CD8-positive, alpha-beta memory T cell (primary cell): ENCODE results near the gene AR. TPM values are rescaled to one million over a fixed set of nuclear protein-coding genes. Genes with fewer than 3 reads are reported as not detected.

ENCODE experiments used
- CTCF ChIA-PET: fragments of 350-600 bp; sonication (Branson Sonifier 250); formaldehyde crosslinking; loops from one replicate; lab custom pipeline; 2021; ENCODE audit warnings: antibody characterized with exemption; lab: Charles Lee
- POLR2A ChIA-PET: fragments of 350-600 bp; sonication (Branson Sonifier 250); formaldehyde crosslinking; loops from one replicate; lab custom pipeline; 2021; ENCODE audit warnings: antibody characterized with exemption; lab: Charles Lee
- DNase-seq, 5 donors: peaks; one replicate each; pipeline versions ENCODE4 v3.0.0 to v3.0.0-alpha.2; 2020 to 2022; ENCODE audit warnings: mixed read lengths in 1 of 5
- H3K27ac ChIP-seq: one replicate; pipeline ENCODE4 v1.7.0; 2013; ENCODE audit warnings: low read depth, mild to moderate bottlenecking, low read length, moderate library complexity
- H3K27me3 ChIP-seq: 2 replicates; pipeline ENCODE4 v1.7.0; 2013; ENCODE audit warnings: low read length, mild to moderate bottlenecking; ENCODE audit not compliant: insufficient read depth, poor library complexity, severe bottlenecking
- H3K36me3 ChIP-seq: 2 replicates; pipeline ENCODE4 v1.7.0; 2013; ENCODE audit warnings: mild to moderate bottlenecking, low read length, moderate library complexity; ENCODE audit not compliant: insufficient read depth
- H3K4me1 ChIP-seq: 2 replicates; pipeline ENCODE4 v1.7.0; 2013; ENCODE audit warnings: mild to moderate bottlenecking, low read length, moderate library complexity; ENCODE audit not compliant: insufficient read depth
- H3K4me3 ChIP-seq: 2 replicates; pipeline ENCODE4 v1.7.0; 2013; ENCODE audit warnings: mild to moderate bottlenecking, low read length
- H3K9me3 ChIP-seq: 2 replicates; pipeline ENCODE4 v1.7.0; 2013; ENCODE audit warnings: mild to moderate bottlenecking, low read length
- H3K27ac Mint-ChIP-seq, 8 donors: one replicate each; pipeline ENCODE4 v1.8.0; 2020 to 2021; ENCODE audit warnings: mixed read lengths in 8 of 8, mild to moderate bottlenecking in 6 of 8, inconsistent platforms in 3 of 8, moderate library complexity in 3 of 8
- H3K27me3 Mint-ChIP-seq, 2 donors: one replicate each; pipeline ENCODE4 v1.8.0; 2020 to 2021; ENCODE audit warnings: mixed read lengths in 2 of 2, mild to moderate bottlenecking in 1 of 2, moderate library complexity in 1 of 2
- H3K36me3 Mint-ChIP-seq, 3 donors: one replicate each; pipeline ENCODE4 v1.8.0; 2020 to 2021; ENCODE audit warnings: mixed read lengths in 3 of 3, inconsistent platforms in 1 of 3, mild to moderate bottlenecking in 1 of 3
- H3K4me1 Mint-ChIP-seq, 3 donors: one replicate each; pipeline ENCODE4 v1.8.0; 2020 to 2021; ENCODE audit warnings: mixed read lengths in 3 of 3, inconsistent platforms in 1 of 3, mild to moderate bottlenecking in 1 of 3
- H3K4me3 Mint-ChIP-seq, 7 donors: one replicate each; pipeline ENCODE4 v1.8.0; 2020 to 2021; ENCODE audit warnings: mixed read lengths in 7 of 7, mild to moderate bottlenecking in 6 of 7, moderate library complexity in 4 of 7, inconsistent platforms in 2 of 7
- H3K9me3 Mint-ChIP-seq, 5 donors: one replicate each; pipeline ENCODE4 v1.8.0; 2020 to 2022; ENCODE audit warnings: mixed read lengths in 5 of 5, mild to moderate bottlenecking in 3 of 5, moderate library complexity in 2 of 5, inconsistent platforms in 1 of 5
- polyA plus RNA-seq: library from polyadenylated mRNA; unstranded; fragments of 300-500 nt; fragmentation: Illumina TruSeq; gene quantifications from one replicate; pipeline ENCODE4 v1.2.3, GENCODE V29; 2021
- total RNA-seq, 2 experiments: library from RNA; stranded (reverse); gene quantifications; one replicate each; pipeline ENCODE4 v1.2.3, GENCODE V29; 2021

The AR gene
- total and polyA plus RNA-seq, 3 experiments from 2014 or later = not detected

DNA sequence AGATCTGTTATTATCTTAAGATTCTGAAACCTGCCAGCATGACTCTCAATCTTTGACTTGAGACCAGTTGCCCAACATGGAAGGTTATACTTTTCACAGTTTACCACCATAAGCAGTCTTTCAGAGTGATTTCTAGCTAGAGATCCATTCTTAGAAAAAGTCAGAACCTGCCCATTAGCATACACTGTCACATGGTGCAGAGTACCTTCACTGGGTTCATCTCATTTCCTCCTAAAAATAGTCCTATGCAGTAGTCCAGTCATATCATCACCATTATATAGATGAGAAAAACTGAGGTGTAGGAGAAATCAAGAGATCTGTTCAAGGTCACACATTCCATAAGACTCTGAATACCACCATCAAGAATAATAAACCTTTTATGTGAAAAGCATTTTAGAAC, 153.6 kb downstream of the AR start:
- ChIA-PET CTCF (no interaction called here), POLR2A (no interaction called here)
- Mint-ChIP-seq H3K4me3 (no peak overlapping the region), H3K9me3 (peaks cover 0 to 2% (median 0%) of the 10 kb centered on the region in 5 donors), H3K27me3 (peaks cover 0 to 4% of the 10 kb centered on the region in 2 donors), H3K4me1 (no peaks in the 10 kb centered on the region), H3K27ac (no peak overlapping the region), H3K36me3 (no peaks in the 10 kb centered on the region)
- no peaks in the 10 kb centered on the region for H3K36me3 ChIP-seq
- no peaks in the 10 kb centered on the region for H3K9me3 ChIP-seq
- H3K4me3 ChIP-seq = no peak overlapping the region
- no peak overlapping the region for H3K27ac ChIP-seq
- no peak for DNase-seq
- no peaks in the 10 kb centered on the region for H3K27me3 ChIP-seq
- H3K4me1 ChIP-seq = no peaks in the 10 kb centered on the region

DNA sequence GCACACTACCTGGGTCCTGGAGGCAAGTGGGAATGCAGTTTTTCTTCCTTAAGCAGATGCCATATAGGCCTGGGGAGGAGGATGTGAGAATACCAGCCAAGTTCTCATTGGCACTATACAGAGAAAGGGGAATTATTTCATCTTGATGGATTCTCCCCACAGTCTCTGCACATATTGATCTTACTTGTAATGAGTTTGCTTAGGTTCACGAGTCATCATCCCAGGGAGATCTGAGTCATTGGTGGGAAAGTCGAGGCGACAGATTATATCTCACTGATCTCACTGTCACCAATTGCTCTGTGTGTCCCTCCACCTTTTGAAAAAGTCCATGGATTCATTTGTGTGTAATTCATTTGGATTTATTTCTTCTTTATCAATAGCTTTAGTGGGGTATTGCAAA, 156.8 kb downstream of the AR start:
- Histone ChIP-seq H3K4me3 (no peak overlapping the region), H3K36me3 (no peaks in the 10 kb centered on the region), H3K9me3 (no peaks in the 10 kb centered on the region), H3K4me1 (no peaks in the 10 kb centered on the region), H3K27me3 (no peaks in the 10 kb centered on the region), H3K27ac (no peak overlapping the region)
- ChIA-PET POLR2A (no interaction called here), CTCF (no interaction called here)
- DNase-seq = no peak
- Mint-ChIP-seq H3K9me3 (peaks cover 0 to 3% (median 0%) of the 10 kb centered on the region in 5 donors), H3K36me3 (no peaks in the 10 kb centered on the region), H3K27ac (no peak overlapping the region), H3K4me1 (no peaks in the 10 kb centered on the region), H3K4me3 (no peak overlapping the region), H3K27me3 (peaks cover 0 to 4% of the 10 kb centered on the region in 2 donors)

DNA sequence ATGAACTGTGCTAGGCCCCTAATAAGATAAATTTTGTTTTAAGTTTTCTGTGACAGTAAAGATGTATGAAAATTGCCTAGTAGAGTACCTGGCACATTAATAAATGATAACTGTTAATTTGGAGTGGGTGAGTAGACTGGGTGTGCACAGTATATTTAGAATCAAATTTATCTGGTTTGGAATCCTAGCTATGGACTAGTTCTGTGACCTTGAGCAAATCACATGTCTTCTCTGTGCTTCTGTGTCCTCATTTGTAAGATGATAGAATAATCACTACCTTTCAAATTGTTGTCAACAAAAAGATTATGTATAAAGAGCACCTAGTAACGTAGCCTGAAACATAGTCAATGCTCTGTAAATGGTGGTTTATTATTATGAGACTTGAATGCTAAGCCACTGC, 170.2 kb downstream of the AR start:
- Histone ChIP-seq H3K4me1 (no peaks in the 10 kb centered on the region), H3K36me3 (no peaks in the 10 kb centered on the region), H3K9me3 (no peaks in the 10 kb centered on the region), H3K27me3 (no peaks in the 10 kb centered on the region), H3K27ac (no peak overlapping the region), H3K4me3 (no peak overlapping the region)
- H3K4me3 Mint-ChIP-seq = no peak overlapping the region
- H3K27ac Mint-ChIP-seq = no peak overlapping the region
- peaks cover 0 to 3% of the 10 kb centered on the region in 2 donors for H3K27me3 Mint-ChIP-seq
- no peaks in the 10 kb centered on the region for H3K36me3 Mint-ChIP-seq
- DNase-seq = no peak
- H3K4me1 Mint-ChIP-seq = no peaks in the 10 kb centered on the region
- CTCF ChIA-PET = no interaction called here
- POLR2A ChIA-PET = no interaction called here
- H3K9me3 Mint-ChIP-seq = peaks cover 0 to 5% (median 2%) of the 10 kb centered on the region in 5 donors

DNA sequence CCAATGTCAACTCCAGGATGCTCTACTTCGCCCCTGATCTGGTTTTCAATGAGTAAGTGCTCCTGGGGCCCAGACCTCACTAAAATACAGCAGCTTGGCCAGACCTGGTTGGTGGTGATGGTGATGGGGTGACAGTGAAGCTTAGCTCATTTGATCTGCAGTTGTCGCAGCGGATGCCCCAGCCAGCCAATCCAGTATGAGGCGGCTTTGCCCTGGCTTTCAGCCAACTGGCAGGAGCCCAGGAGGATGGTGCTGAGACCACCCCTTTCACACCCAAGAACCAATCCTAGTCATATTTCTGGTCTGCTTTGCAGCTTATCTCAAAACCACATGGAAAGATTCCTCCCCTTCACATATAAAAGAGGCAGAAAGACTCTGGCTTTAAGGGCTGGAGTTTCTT, 173.8 kb downstream of the AR start:
- Histone ChIP-seq H3K9me3 (no peaks in the 10 kb centered on the region), H3K4me1 (no peaks in the 10 kb centered on the region), H3K27me3 (no peaks in the 10 kb centered on the region), H3K36me3 (no peaks in the 10 kb centered on the region), H3K27ac (no peak overlapping the region), H3K4me3 (no peak overlapping the region)
- H3K27me3 Mint-ChIP-seq = peaks cover 0 to 1% of the 10 kb centered on the region in 2 donors
- CTCF ChIA-PET = no interaction called here
- no peaks in the 10 kb centered on the region for H3K36me3 Mint-ChIP-seq
- peaks cover 0 to 5% (median 0%) of the 10 kb centered on the region in 5 donors for H3K9me3 Mint-ChIP-seq
- no peaks in the 10 kb centered on the region for H3K4me1 Mint-ChIP-seq
- no peak overlapping the region for H3K4me3 Mint-ChIP-seq
- POLR2A ChIA-PET = no interaction called here
- DNase-seq = no peak
- no peak overlapping the region for H3K27ac Mint-ChIP-seq

DNA sequence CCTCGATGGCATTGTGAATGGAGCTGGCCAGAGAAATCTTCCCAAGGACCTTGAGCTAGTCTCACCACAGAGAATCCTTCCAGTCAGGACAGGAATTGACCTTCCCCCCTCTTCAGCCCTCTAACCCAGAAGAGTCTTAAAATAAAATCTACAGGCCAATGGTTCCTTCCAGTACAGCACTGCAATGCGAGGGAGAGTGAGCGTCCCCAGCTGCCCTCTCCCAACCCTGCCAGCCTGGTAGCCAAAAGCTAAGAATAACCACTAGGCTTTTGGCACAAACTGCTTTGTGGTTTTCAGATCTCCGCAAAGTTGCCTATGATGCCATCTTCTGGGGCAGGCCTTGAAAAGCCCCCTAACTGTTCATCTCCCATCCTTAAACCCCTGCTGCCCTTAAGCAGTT, 175.1 kb downstream of the AR start:
- POLR2A ChIA-PET = no interaction called here
- CTCF ChIA-PET = no interaction called here
- H3K27ac ChIP-seq = no peak overlapping the region
- H3K9me3 ChIP-seq = no peaks in the 10 kb centered on the region
- no peaks in the 10 kb centered on the region for H3K4me1 ChIP-seq
- Mint-ChIP-seq H3K4me1 (no peaks in the 10 kb centered on the region), H3K27ac (no peak overlapping the region), H3K9me3 (peaks cover 0 to 5% (median 0%) of the 10 kb centered on the region in 5 donors), H3K4me3 (no peak overlapping the region), H3K27me3 (peaks cover 0 to 1% of the 10 kb centered on the region in 2 donors), H3K36me3 (no peaks in the 10 kb centered on the region)
- no peaks in the 10 kb centered on the region for H3K27me3 ChIP-seq
- H3K36me3 ChIP-seq = no peaks in the 10 kb centered on the region
- no peak for DNase-seq
- H3K4me3 ChIP-seq = no peak overlapping the region

DNA sequence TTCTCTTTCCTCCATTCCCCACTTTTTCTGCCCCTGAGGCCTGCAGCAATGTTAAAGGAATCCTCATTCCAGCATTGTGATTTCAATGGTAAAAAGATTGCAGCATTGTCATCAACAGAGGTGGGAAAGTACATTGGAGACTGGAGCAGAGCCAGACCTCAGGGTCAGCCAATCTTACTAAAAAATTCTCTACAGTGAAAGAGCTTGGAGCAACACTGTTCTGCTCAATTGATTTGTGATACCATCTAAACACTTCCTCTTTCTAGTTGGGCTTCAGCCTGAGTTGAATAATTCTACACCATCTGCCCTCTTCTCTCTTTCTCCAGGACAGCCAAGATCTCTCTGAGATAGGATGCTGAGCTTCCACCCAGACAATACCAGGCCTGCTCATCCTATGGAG, 176.5 kb downstream of the AR start:
- ChIA-PET POLR2A (no interaction called here), CTCF (no interaction called here)
- Mint-ChIP-seq H3K9me3 (peaks cover 0 to 5% (median 0%) of the 10 kb centered on the region in 5 donors), H3K4me1 (no peaks in the 10 kb centered on the region), H3K4me3 (no peak overlapping the region), H3K27me3 (peaks cover 0 to 1% of the 10 kb centered on the region in 2 donors), H3K36me3 (no peaks in the 10 kb centered on the region), H3K27ac (no peak overlapping the region)
- H3K4me1 ChIP-seq = no peaks in the 10 kb centered on the region
- H3K27me3 ChIP-seq = no peaks in the 10 kb centered on the region
- no peaks in the 10 kb centered on the region for H3K9me3 ChIP-seq
- no peak overlapping the region for H3K4me3 ChIP-seq
- no peak for DNase-seq
- no peaks in the 10 kb centered on the region for H3K36me3 ChIP-seq
- H3K27ac ChIP-seq = no peak overlapping the region

DNA sequence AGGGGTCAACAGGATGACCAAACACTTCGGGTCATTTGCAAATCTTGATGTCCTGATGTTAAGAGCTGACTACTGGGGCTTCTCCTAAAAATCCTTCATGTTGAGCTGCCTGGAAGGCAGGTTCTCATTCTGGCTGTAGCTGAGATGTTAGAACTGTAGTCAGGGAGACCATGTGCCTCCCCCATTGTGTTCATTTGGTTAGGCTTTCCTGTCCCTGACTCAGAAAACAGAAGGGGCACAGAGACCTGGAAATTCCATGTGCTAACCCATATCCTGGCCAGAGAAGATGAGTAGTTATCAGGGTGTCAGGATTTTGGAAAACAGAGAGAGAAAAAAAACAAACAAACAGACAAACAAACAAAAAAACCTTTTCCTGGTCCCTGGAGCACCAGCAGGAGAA, 177.5 kb downstream of the AR start:
- DNase-seq = no peak
- Histone ChIP-seq H3K36me3 (no peaks in the 10 kb centered on the region), H3K4me3 (no peak overlapping the region), H3K27me3 (no peaks in the 10 kb centered on the region), H3K4me1 (no peaks in the 10 kb centered on the region), H3K9me3 (no peaks in the 10 kb centered on the region), H3K27ac (no peak overlapping the region)
- Mint-ChIP-seq H3K27ac (no peak overlapping the region), H3K27me3 (peaks cover 0 to 1% of the 10 kb centered on the region in 2 donors), H3K36me3 (no peaks in the 10 kb centered on the region), H3K9me3 (peaks cover 0 to 2% (median 0%) of the 10 kb centered on the region in 5 donors), H3K4me1 (no peaks in the 10 kb centered on the region), H3K4me3 (no peak overlapping the region)
- ChIA-PET POLR2A (no interaction called here), CTCF (no interaction called here)

DNA sequence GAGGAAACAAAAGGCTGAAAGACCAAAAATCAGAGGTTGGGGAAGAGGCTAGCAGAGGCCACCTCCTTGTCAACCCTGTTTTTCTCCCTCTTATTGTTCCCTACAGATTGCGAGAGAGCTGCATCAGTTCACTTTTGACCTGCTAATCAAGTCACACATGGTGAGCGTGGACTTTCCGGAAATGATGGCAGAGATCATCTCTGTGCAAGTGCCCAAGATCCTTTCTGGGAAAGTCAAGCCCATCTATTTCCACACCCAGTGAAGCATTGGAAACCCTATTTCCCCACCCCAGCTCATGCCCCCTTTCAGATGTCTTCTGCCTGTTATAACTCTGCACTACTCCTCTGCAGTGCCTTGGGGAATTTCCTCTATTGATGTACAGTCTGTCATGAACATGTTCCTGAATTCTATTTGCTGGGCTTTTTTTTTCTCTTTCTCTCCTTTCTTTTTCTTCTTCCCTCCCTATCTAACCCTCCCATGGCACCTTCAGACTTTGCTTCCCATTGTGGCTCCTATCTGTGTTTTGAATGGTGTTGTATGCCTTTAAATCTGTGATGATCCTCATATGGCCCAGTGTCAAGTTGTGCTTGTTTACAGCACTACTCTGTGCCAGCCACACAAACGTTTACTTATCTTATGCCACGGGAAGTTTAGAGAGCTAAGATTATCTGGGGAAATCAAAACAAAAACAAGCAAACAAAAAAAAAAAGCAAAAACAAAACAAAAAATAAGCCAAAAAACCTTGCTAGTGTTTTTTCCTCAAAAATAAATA, 179.9 kb downstream of the AR start:
- H3K27ac ChIP-seq = no peak overlapping the region
- H3K36me3 Mint-ChIP-seq = no peaks in the 10 kb centered on the region
- no peaks in the 10 kb centered on the region for H3K36me3 ChIP-seq
- no peaks in the 10 kb centered on the region for H3K9me3 ChIP-seq
- no peak overlapping the region for H3K4me3 Mint-ChIP-seq
- CTCF ChIA-PET = no interaction called here
- H3K27me3 Mint-ChIP-seq = peaks cover 0 to 1% of the 10 kb centered on the region in 2 donors
- H3K4me3 ChIP-seq = no peak overlapping the region
- no peaks in the 10 kb centered on the region for H3K9me3 Mint-ChIP-seq
- POLR2A ChIA-PET = no interaction called here
- H3K4me1 ChIP-seq = no peaks in the 10 kb centered on the region
- DNase-seq = no peak
- H3K4me1 Mint-ChIP-seq = no peaks in the 10 kb centered on the region
- H3K27me3 ChIP-seq = no peaks in the 10 kb centered on the region
- H3K27ac Mint-ChIP-seq = no peak overlapping the region
